Measurements from ENCODE around the gene PPP1R16B. TPM values are rescaled to one million over a fixed set of nuclear protein-coding genes. Genes with fewer than 3 reads are reported as not detected.

The PPP1R16B gene
- total and polyA plus RNA-seq, 10 of the 15 experiments (the other 5 are each of a cell fraction or from before 2014, with no cell fraction given), result 13.4 to 90.2 (median 66.7) TPM

GRCh38 chr20:38774167-38774566 is 31.3 kb upstream of the PPP1R16B start:
- Histone ChIP-seq H3K9ac (ENCODE audit: control insufficient read depth, insufficient read depth, low read length) (no peak overlapping the region), H3K9me3 (replicated peaks; ENCODE audit: control insufficient read depth, insufficient read depth, low read length) (no peaks in the 10 kb centered on the region), H4K20me1 (ENCODE audit: control insufficient read depth, insufficient read depth) (no peaks in the 10 kb centered on the region), H3K4me2 (ENCODE audit: control insufficient read depth, insufficient read depth) (no peak overlapping the region), H3K4me1 (ENCODE audit: control insufficient read depth, insufficient read depth, low read length) (no peaks in the 10 kb centered on the region), H3K27ac (ENCODE audit: control insufficient read depth, insufficient read depth) (no peak overlapping the region), H3K36me3 (ENCODE audit: control insufficient read depth in 2 of 2, insufficient read depth in 2 of 2, low read length in 1 of 2) (peaks cover 5 to 7% of the 10 kb centered on the region in 2 experiments; a peak in 3 of 4 replicates), H3K4me3 (no peak overlapping the region), H3K27me3 (replicated peaks in 1 of 2; ENCODE audit: control insufficient read depth in 2 of 2, insufficient read depth in 2 of 2, low read length in 1 of 2) (no peaks in the 10 kb centered on the region), H3K79me2 (ENCODE audit: control insufficient read depth, insufficient read depth, low read length) (no peaks in the 10 kb centered on the region), H2AFZ (ENCODE audit: control insufficient read depth, low read depth, low read length) (no peak overlapping the region)
- in situ Hi-C loops (cut with MboI) (no loop called here), intact Hi-C loops (cut with micrococcal nuclease; ENCODE audit: unreplicated experiment) (no loop called here)
- SMC1A ChIA-PET (ENCODE audit: uncharacterized antibody, unreplicated experiment), result no interaction called here
- TF ChIP-seq BCL11A (IDR thresholded peaks at IDR 0.05; ENCODE audit: low read depth, low read length), result no peak
- TF ChIP-seq, protein P1, sequence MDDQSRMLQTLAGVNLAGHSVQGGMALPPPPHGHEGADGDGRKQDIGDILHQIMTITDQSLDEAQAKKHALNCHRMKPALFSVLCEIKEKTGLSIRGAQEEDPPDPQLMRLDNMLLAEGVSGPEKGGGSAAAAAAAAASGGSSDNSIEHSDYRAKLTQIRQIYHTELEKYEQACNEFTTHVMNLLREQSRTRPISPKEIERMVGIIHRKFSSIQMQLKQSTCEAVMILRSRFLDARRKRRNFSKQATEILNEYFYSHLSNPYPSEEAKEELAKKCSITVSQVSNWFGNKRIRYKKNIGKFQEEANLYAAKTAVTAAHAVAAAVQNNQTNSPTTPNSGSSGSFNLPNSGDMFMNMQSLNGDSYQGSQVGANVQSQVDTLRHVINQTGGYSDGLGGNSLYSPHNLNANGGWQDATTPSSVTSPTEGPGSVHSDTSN (IDR thresholded peaks at IDR 0.05; ENCODE audit: insufficient replicate concordance, low read depth, low read length), result no peak
- no peak for TF ChIP-seq CHD2 (IDR thresholded peaks at IDR 0.05; ENCODE audit: borderline replicate concordance, low read depth, low read length)
- no peak for TF ChIP-seq USF2 (IDR thresholded peaks at IDR 0.05; ENCODE audit: borderline replicate concordance, low read depth, low read length)
- no peak for TF ChIP-seq ASH2L (IDR thresholded peaks at IDR 0.05; ENCODE audit: borderline replicate concordance, low read depth)
- DNase-seq (ENCODE audit: low read depth, low spot score) (no peak), FAIRE-seq (no peak), ATAC-seq (no peak)
- POLR2A ChIA-PET, result no interaction called here
- RAD21 ChIA-PET (ENCODE audit: unreplicated experiment), result no interaction called here
- WGBS (ENCODE audit: insufficient coverage, insufficient replicate concordance, low lambda C conversion rate, missing lambda C conversion rate), result 100% methylated on average over 2 of the region's 2 CpGs
- CTCF ChIA-PET, result no interaction called here
- no TSS peak for BruUV-seq (replicated peaks)

- Histone ChIP-seq H3K27ac (ENCODE audit: control insufficient read depth, insufficient read depth) (no peak overlapping the region), H3K4me3 (no peak overlapping the region), H3K36me3 (ENCODE audit: control insufficient read depth in 2 of 2, insufficient read depth in 2 of 2, low read length in 1 of 2) (peaks cover 2 to 6% of the 10 kb centered on the region in 2 experiments; a peak in 3 of 4 replicates), H3K4me2 (ENCODE audit: control insufficient read depth, insufficient read depth) (no peak overlapping the region), H3K9ac (ENCODE audit: control insufficient read depth, insufficient read depth, low read length) (no peak overlapping the region), H3K79me2 (ENCODE audit: control insufficient read depth, insufficient read depth, low read length) (no peaks in the 10 kb centered on the region), H3K4me1 (ENCODE audit: control insufficient read depth, insufficient read depth, low read length) (no peaks in the 10 kb centered on the region), H2AFZ (ENCODE audit: control insufficient read depth, low read depth, low read length) (no peak overlapping the region), H3K9me3 (replicated peaks; ENCODE audit: control insufficient read depth, insufficient read depth, low read length) (no peaks in the 10 kb centered on the region), H3K27me3 (replicated peaks in 1 of 2; ENCODE audit: control insufficient read depth in 2 of 2, insufficient read depth in 2 of 2, low read length in 1 of 2) (no peaks in the 10 kb centered on the region), H4K20me1 (ENCODE audit: control insufficient read depth, insufficient read depth) (no peaks in the 10 kb centered on the region)
- intact Hi-C loops (cut with micrococcal nuclease; ENCODE audit: unreplicated experiment), result no loop called here
- ChIA-PET POLR2A (interaction anchor here (0.6 kb wide), 1 partner anchor 285 kb away, joined by 3 read pairs; no protein-coding TSS in a partner anchor), RAD21 (ENCODE audit: unreplicated experiment) (no interaction called here), SMC1A (ENCODE audit: uncharacterized antibody, unreplicated experiment) (no interaction called here), CTCF (interaction anchor here (0.8 to 1.4 kb wide), 2 partner anchors 116 to 119 kb away, joined by 3 to 5 read pairs; no protein-coding TSS in a partner anchor)
- 7% methylated on average over 11 of the region's 11 CpGs for WGBS (ENCODE audit: insufficient coverage, insufficient replicate concordance, low lambda C conversion rate, missing lambda C conversion rate)
- no peak for ATAC-seq
- no TSS peak for BruUV-seq (replicated peaks)
- DNase-seq (ENCODE audit: low read depth, low spot score), result no peak
- no peak for FAIRE-seq
- in situ Hi-C loops (cut with MboI), result no loop called here
- TF ChIP-seq RAD21 (IDR thresholded peaks at IDR 0.05; ENCODE audit: insufficient read depth, low read depth, low read length) (no peak), NR2C1 (IDR thresholded peaks at IDR 0.05) (no peak), PML (IDR thresholded peaks at IDR 0.05; ENCODE audit: low read length) (no peak), EED (IDR thresholded peaks at IDR 0.05; ENCODE audit: low read depth) (no peak), E2F4 (IDR thresholded peaks at IDR 0.05; ENCODE audit: low read depth, low read length) (no peak)
- TF ChIP-seq, protein P2, sequence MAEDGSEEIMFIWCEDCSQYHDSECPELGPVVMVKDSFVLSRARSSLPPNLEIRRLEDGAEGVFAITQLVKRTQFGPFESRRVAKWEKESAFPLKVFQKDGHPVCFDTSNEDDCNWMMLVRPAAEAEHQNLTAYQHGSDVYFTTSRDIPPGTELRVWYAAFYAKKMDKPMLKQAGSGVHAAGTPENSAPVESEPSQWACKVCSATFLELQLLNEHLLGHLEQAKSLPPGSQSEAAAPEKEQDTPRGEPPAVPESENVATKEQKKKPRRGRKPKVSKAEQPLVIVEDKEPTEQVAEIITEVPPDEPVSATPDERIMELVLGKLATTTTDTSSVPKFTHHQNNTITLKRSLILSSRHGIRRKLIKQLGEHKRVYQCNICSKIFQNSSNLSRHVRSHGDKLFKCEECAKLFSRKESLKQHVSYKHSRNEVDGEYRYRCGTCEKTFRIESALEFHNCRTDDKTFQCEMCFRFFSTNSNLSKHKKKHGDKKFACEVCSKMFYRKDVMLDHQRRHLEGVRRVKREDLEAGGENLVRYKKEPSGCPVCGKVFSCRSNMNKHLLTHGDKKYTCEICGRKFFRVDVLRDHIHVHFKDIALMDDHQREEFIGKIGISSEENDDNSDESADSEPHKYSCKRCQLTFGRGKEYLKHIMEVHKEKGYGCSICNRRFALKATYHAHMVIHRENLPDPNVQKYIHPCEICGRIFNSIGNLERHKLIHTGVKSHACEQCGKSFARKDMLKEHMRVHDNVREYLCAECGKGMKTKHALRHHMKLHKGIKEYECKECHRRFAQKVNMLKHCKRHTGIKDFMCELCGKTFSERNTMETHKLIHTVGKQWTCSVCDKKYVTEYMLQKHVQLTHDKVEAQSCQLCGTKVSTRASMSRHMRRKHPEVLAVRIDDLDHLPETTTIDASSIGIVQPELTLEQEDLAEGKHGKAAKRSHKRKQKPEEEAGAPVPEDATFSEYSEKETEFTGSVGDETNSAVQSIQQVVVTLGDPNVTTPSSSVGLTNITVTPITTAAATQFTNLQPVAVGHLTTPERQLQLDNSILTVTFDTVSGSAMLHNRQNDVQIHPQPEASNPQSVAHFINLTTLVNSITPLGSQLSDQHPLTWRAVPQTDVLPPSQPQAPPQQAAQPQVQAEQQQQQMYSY (CRISPR knock-in tag; IDR thresholded peaks at IDR 0.05), result no peak
Measured at GRCh38 chr20:38776363-38776762, 29.1 kb upstream of the PPP1R16B start.

Measured in GM12878 (cell line).